Fibroblast of pulmonary artery (primary cell): Measurements from ENCODE around the gene DAZAP1.

Source experiments
- DNase-seq: peaks from one replicate; pipeline ENCODE4 v3.0.0-alpha.2; 2010; ENCODE audit warnings: low read depth
- H3K4me3 ChIP-seq: replicated peaks from 2 replicates; pipeline ENCODE4 v1.5.1; 2011; ENCODE audit warnings: low read depth, mild to moderate bottlenecking, control low read depth, low read length, moderate library complexity
- CTCF ChIP-seq: IDR thresholded peaks from 2 replicates; pipeline ENCODE4 v1.5.1; 2011; ENCODE audit warnings: mild to moderate bottlenecking, control low read depth, low read length, inconsistent platforms; ENCODE audit errors: missing control alignments

DAZAP1 gene

DNA sequence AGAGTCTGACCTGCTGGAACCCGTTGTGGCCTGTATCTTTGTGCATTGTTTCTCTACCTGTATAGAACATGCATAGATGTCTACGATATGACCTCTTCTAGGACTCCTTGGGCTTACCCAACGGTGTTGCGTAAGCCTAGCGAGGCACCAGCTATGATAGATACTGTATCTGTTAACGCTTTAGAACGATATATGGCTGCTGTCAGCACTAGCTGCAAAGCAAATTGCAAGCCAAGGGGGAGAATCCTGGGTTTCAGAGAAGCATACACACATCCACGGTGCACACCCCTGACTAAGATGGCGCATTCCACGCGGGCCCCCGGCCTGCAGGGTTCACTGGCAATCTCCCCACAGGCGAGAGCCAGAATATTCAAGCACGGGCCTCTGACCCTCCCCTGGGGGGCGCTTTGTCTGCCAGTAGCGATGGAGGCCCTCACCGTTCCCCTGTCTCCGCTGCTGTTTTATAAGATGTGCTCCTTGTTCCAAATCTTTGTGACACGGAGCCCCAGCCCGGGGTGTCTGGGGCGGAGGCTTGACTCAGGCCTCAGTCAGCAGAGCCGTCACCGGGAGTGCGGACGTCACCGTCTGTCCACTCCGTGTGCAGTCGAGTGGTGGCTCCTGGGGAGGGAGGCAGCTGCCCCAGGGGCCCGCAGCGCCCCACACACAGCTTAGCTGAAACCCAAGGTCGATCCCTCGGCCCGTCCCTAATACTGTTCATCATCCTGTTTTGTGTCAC, 17.9 kb downstream of the DAZAP1 start:
- TF ChIP-seq CTCF: no peak
- H3K4me3 ChIP-seq: no peak overlapping the region
- DNase-seq: no peak

DNA sequence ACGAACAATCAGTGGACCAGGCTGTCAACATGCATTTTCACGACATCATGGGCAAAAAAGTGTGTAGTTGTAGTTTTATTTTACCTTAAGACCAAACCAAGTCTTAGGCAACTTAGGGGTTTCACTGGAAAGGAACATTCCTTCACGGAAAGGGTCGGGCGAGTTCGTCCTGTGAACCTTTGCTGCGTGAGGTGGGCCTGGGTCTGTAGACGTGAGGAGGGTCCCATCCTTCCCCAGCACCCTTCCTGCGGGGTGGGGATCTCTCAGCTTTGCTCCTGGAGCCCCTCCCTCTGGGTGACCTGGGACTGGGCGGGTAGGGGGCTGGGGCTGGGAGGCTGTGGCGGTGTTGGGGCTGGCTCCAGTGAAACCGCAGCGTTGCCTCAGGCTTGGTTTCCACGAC, 18.5 kb downstream of the DAZAP1 start:
- no peak overlapping the region for H3K4me3 ChIP-seq
- DNase-seq: no peak
- TF ChIP-seq CTCF: no peak

DNA sequence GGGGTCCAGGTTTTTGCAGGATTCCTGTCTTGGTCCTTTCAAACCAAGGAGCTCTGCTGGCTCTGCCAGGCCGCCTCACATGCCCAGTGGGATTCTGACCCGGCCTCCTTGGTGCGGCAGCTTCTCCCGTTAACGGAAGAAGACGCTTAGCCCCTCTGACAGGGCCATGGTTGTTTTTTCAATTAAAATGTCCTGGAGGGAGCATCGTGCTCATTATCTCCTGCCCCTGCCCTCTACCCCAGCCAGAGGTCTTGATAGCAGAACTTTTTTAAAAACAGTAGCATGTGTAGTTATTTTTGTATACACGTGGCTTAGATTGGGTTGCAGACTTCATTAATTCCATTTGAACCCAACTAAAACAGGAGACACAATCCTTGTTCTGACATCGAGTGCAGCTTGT, 19.4 kb downstream of the DAZAP1 start:
- no peak for TF ChIP-seq CTCF
- no peak overlapping the region for H3K4me3 ChIP-seq
- DNase-seq: no peak

- H3K4me3 ChIP-seq: no peak overlapping the region
- no peak for TF ChIP-seq CTCF
- DNase-seq: no peak
Observed at GRCh38 chr19:1427221-1427920, 20.0 kb downstream of the DAZAP1 start.

GRCh38 chr19:1428738-1429391, 21.5 kb downstream of the DAZAP1 start:
- H3K4me3 ChIP-seq: no peak overlapping the region
- TF ChIP-seq CTCF: no peak
- DNase-seq: no peak

GRCh38 chr19:1429750-1430149, 22.4 kb downstream of the DAZAP1 start:
- no peak for DNase-seq
- no peak for TF ChIP-seq CTCF
- no peak overlapping the region for H3K4me3 ChIP-seq

- no peak overlapping the region for H3K4me3 ChIP-seq
- no peak for TF ChIP-seq CTCF
- DNase-seq: no peak
Observed at GRCh38 chr19:1430246-1430645, 22.9 kb downstream of the DAZAP1 start.
